Tibial nerve (tissue), 4 donors: ENCODE results near the gene DYNC1H1. TPM values are rescaled to one million over a fixed set of nuclear protein-coding genes. Genes with fewer than 3 reads are reported as not detected.

Source experiments
- DNase-seq, 2 donors: peaks; one replicate each; pipeline ENCODE4 v3.0.0-alpha.2; 2019; ENCODE audit warnings: low spot score in 2 of 2
- H3K27ac ChIP-seq, 4 donors: fragments of 200-600 bp; sonication (generic) in 3 of 4; one replicate each; pipeline ENCODE4 v1.5.1; 2017 to 2019; ENCODE audit warnings: mild to moderate bottlenecking in 1 of 4
- H3K27me3 ChIP-seq, 2 donors: fragments of 200-600 bp; sonication (generic) in 1 of 2; one replicate each; pipeline versions ENCODE4 v1.5.1 to v1.6.0; 2017 to 2019
- H3K36me3 ChIP-seq, 3 donors: fragments of 200-600 bp; sonication (generic); one replicate each; pipeline ENCODE4 v1.5.1; 2018 to 2019
- H3K4me1 ChIP-seq, 4 donors: fragments of 200-600 bp; sonication (generic) in 3 of 4; one replicate each; pipeline ENCODE4 v1.5.1; 2017 to 2019
- H3K4me3 ChIP-seq, 4 donors: fragments of 200-600 bp; sonication (generic) in 3 of 4; one replicate each; pipeline ENCODE4 v1.5.1; 2017 to 2019; ENCODE audit warnings: mild to moderate bottlenecking in 1 of 4, moderate library complexity in 1 of 4
- H3K9me3 ChIP-seq, 4 donors: fragments of 200-600 bp; sonication (generic) in 3 of 4; one replicate each; pipeline ENCODE4 v1.5.1; 2017 to 2019
- CTCF ChIP-seq, 5 experiments: fragments of 200-600 bp in 3 of 5; fragments of 450-650 bp in 2 of 5; sonication (generic) in 3 of 5; IDR thresholded peaks; one replicate each; pipeline ENCODE4 v1.5.1; 2016 to 2019; ENCODE audit warnings: antibody characterized with exemption in 5 of 5, mild to moderate bottlenecking in 3 of 5, moderate library complexity in 2 of 5
- EP300 ChIP-seq, 2 donors: sonication (generic); formaldehyde crosslinking; IDR thresholded peaks; one replicate each; pipeline ENCODE4 v1.6.1; 2017; ENCODE audit warnings: antibody characterized with exemption in 2 of 2, mild to moderate bottlenecking in 1 of 2
- POLR2A ChIP-seq, 2 donors: fragments of 450-650 bp; IDR thresholded peaks; one replicate each; pipeline ENCODE4 v1.6.1; 2017; ENCODE audit warnings: antibody characterized with exemption in 2 of 2, mild to moderate bottlenecking in 2 of 2, moderate library complexity in 2 of 2
- WGBS, 2 donors: methylation state at CpG; one replicate each; pipeline ENCODE4 v1.1.5; 2018; 5-methylcytosine and 5-hydroxymethylcytosine counted together
- total RNA-seq, 4 donors: library from RNA; depleted of rRNA; stranded (reverse); fragments of >200 nt; gene quantifications; one replicate each; pipeline ENCODE4 v1.1.0, GENCODE V29; 2016

Gene DYNC1H1
- total RNA-seq, 4 donors from 2014 or later, result 506 to 690 (median 631) TPM

- Histone ChIP-seq H3K4me1 (peaks cover 0 to 17% (median 2%) of the 10 kb centered on the region in 4 donors), H3K4me3 (no peak overlapping the region), H3K36me3 (peaks cover 0 to 52% (median 0%) of the 10 kb centered on the region in 3 donors), H3K27ac (no peak overlapping the region), H3K27me3 (no peaks in the 10 kb centered on the region), H3K9me3 (no peaks in the 10 kb centered on the region)
- WGBS, 2 donors, result 96 to 97% methylated on average over 33 of the region's 33 CpGs
- DNase-seq, result no peak
- no peak for TF ChIP-seq POLR2A (IDR thresholded peaks at IDR 0.05)
- no peak for TF ChIP-seq EP300 (IDR thresholded peaks at IDR 0.05)
- TF ChIP-seq CTCF (IDR thresholded peaks at IDR 0.05), result no peak
These were observed 39.2 kb upstream of the DYNC1H1 start for GRCh38 chr14:101925152-101925551.

- H3K36me3 ChIP-seq, result peaks cover 0 to 44% (median 0%) of the 10 kb centered on the region in 3 donors
- no peak for TF ChIP-seq CTCF (IDR thresholded peaks at IDR 0.05)
- no peak for TF ChIP-seq EP300 (IDR thresholded peaks at IDR 0.05)
- no peak for TF ChIP-seq POLR2A (IDR thresholded peaks at IDR 0.05)
- peaks cover 0 to 17% (median 2%) of the 10 kb centered on the region in 4 donors for H3K4me1 ChIP-seq
- H3K9me3 ChIP-seq, result no peaks in the 10 kb centered on the region
- H3K27ac ChIP-seq, result no peak overlapping the region
- DNase-seq, result no peak
- H3K4me3 ChIP-seq, result no peak overlapping the region
- H3K27me3 ChIP-seq, result no peaks in the 10 kb centered on the region
- WGBS, 2 donors, result 82 to 88% methylated on average over 8 of the region's 8 CpGs
These were observed 38.3 kb upstream of the DYNC1H1 start for GRCh38 chr14:101926085-101926484.

GRCh38 chr14:101926620-101927019 is 37.8 kb upstream of the DYNC1H1 start:
- Histone ChIP-seq H3K4me3 (no peak overlapping the region), H3K36me3 (peaks cover 0 to 38% (median 0%) of the 10 kb centered on the region in 3 donors), H3K9me3 (no peaks in the 10 kb centered on the region), H3K27ac (peak overlapping the region in 3 of 4 donors; percentile 12 to 86 (median 82)), H3K4me1 (peaks cover 0 to 17% (median 2%) of the 10 kb centered on the region in 4 donors), H3K27me3 (no peaks in the 10 kb centered on the region)
- 80 to 82% methylated on average over 5 of the region's 5 CpGs for WGBS, 2 donors
- DNase-seq, result no peak
- TF ChIP-seq CTCF (IDR thresholded peaks at IDR 0.05) (no peak), EP300 (IDR thresholded peaks at IDR 0.05) (no peak), POLR2A (IDR thresholded peaks at IDR 0.05) (no peak)

DNA sequence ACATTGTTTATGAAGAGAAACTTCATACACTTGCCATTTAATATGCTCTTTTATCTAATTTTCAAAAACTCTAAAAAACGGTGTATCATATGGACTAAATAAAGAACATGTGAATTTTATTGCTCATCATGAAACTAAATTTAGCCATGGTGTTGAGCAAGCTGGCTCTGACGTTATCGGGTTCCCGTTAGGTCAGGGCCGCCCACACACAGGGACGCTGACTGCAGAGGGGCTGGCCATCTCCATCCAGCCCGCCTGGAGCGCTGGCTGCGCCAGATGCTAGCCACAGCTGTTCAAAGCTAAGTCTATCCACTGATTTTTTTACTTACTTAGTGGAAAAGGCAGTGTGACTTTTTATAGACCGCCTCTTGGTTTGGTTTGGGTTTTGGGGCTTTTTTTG is 36.5 kb upstream of the DYNC1H1 start:
- Histone ChIP-seq H3K4me1 (peaks cover 0 to 17% (median 2%) of the 10 kb centered on the region in 4 donors), H3K4me3 (no peak overlapping the region), H3K27me3 (no peaks in the 10 kb centered on the region), H3K9me3 (no peaks in the 10 kb centered on the region), H3K27ac (peak overlapping the region; percentile 12 to 86 (median 72)), H3K36me3 (peaks cover 0 to 26% (median 0%) of the 10 kb centered on the region in 3 donors)
- peak; percentile 73 to 87 for DNase-seq
- TF ChIP-seq POLR2A (IDR thresholded peaks at IDR 0.05) (no peak), EP300 (IDR thresholded peaks at IDR 0.05) (peak; percentile 91 to 93), CTCF (IDR thresholded peaks at IDR 0.05) (peak in 1 of 5 experiments; percentile 11)
- 16 to 19% methylated on average over 10 of the region's 10 CpGs for WGBS, 2 donors

DNA sequence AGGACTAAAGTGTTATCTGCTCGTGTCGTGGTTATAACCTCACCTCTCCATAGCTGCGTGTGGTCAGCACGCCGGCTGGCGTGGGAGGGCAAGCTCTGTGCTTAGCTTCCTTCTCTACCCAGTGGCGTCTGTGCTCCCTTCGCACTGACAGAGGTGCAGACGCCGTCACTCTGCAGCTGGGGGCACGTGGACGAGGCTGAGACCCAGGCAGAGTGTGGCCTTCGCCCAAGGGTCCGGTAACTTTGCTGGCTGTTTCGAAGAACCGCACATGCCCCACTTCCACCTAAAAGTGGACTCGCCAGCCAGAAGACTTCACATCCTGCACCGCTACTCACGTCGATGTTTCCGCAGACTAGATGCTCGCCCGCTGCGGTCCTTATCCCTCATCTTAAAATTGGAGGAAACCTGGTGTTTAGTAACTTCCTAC is 35.9 kb upstream of the DYNC1H1 start:
- Histone ChIP-seq H3K27ac (peak overlapping the region; percentile 8 to 86 (median 72)), H3K4me3 (no peak overlapping the region), H3K36me3 (peaks cover 0 to 23% (median 0%) of the 10 kb centered on the region in 3 donors), H3K4me1 (peaks cover 0 to 17% (median 2%) of the 10 kb centered on the region in 4 donors), H3K27me3 (no peaks in the 10 kb centered on the region), H3K9me3 (no peaks in the 10 kb centered on the region)
- WGBS, 2 donors, result 85 to 88% methylated on average over 24 of the region's 24 CpGs
- no peak for DNase-seq
- TF ChIP-seq EP300 (IDR thresholded peaks at IDR 0.05), result no peak
- TF ChIP-seq POLR2A (IDR thresholded peaks at IDR 0.05), result no peak
- no peak for TF ChIP-seq CTCF (IDR thresholded peaks at IDR 0.05)
